BJ (cell line): Measurements from ENCODE around the gene IGIP. TPM values are rescaled to one million over a fixed set of nuclear protein-coding genes. Genes with fewer than 3 reads are reported as not detected.

Source experiments
- CTCF ChIA-PET: fragments of 350-600 bp; formaldehyde crosslinking; extraction: SDS; loops from one replicate; lab custom pipeline; 2021; ENCODE audit warnings: antibody characterized with exemption, inconsistent platforms; lab: Yijun Ruan, JAX
- POLR2A ChIA-PET: fragments of 300-600 bp; sonication (Branson Sonifier 250); formaldehyde crosslinking; extraction: SDS; loops from one replicate; lab custom pipeline; 2021; ENCODE audit warnings: antibody characterized with exemption; lab: Charles Lee
- DNase-seq: peaks from one replicate; pipeline ENCODE4 v3.0.0-alpha.2; 2011; ENCODE audit warnings: low read depth
- H3K27me3 ChIP-seq: 2 replicates; pipeline ENCODE4 v1.6.0; 2011; ENCODE audit warnings: low read length; ENCODE audit not compliant: control insufficient read depth, insufficient read depth
- H3K36me3 ChIP-seq: 2 replicates; pipeline ENCODE4 v1.5.1; 2011; ENCODE audit warnings: low read length; ENCODE audit not compliant: control insufficient read depth, insufficient read depth
- H3K4me3 ChIP-seq: 2 replicates; pipeline ENCODE4 v1.5.1; 2011; ENCODE audit warnings: low read depth, mild to moderate bottlenecking, control low read depth, low read length
- CTCF ChIP-seq: IDR thresholded peaks from 2 replicates; pipeline ENCODE4 v1.5.1; 2011; ENCODE audit warnings: low read depth, mild to moderate bottlenecking, control low read depth, inconsistent platforms, low read length, moderate library complexity; ENCODE audit not compliant: insufficient read depth
- polyA minus RNA-seq: library from RNA; depleted of rRNA, polyadenylated mRNA; stranded (reverse); fragments of >200 nt; gene quantifications from 2 replicates; pipeline ENCODE4 v1.2.3, GENCODE V29; 2011; rRNA and poly(A)+ RNA removed
- polyA plus RNA-seq: library from polyadenylated mRNA; depleted of rRNA; stranded (reverse); fragments of >200 nt; gene quantifications from 2 replicates; pipeline ENCODE4 v1.2.3, GENCODE V29; 2011; rRNA removed

The IGIP gene
- polyA plus RNA-seq: 1.5 and 3.8 TPM in 2 replicates
- 7.1 and 9.0 TPM in 2 replicates for polyA minus RNA-seq

DNA sequence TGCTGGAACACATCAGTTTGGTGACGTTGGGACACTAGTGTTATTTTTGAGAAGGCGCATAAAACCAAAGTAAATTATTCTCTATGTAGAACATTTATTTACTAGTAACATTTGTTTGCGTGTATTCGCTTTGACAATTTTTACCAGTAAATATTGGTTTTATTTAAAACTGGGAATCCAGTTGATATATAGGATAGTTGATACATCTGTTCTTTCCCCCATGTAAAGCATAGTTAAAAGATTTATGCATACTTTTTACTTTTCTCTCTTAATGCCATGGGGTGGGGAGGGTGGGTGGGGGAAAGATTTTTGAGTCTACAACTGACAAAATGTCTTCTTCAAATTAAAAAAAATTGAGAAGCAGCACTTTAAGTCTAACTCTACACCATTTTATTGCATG lies at the start of gene IGIP:
IGIP (plus strand) TSS at position 301 of the 400 bp plus-strand sequence. CDS start 2,540 bp downstream, outside the sequence.
- ChIA-PET CTCF (no interaction called here), POLR2A (no interaction called here)
- no peak within 1 kb of the TSS for H3K4me3 ChIP-seq
- TF ChIP-seq CTCF: no peak
- H3K27me3 ChIP-seq: no peaks in the 10 kb centered on the region
- no peaks in the 10 kb centered on the region for H3K36me3 ChIP-seq
- DNase-seq: no peak

DNA sequence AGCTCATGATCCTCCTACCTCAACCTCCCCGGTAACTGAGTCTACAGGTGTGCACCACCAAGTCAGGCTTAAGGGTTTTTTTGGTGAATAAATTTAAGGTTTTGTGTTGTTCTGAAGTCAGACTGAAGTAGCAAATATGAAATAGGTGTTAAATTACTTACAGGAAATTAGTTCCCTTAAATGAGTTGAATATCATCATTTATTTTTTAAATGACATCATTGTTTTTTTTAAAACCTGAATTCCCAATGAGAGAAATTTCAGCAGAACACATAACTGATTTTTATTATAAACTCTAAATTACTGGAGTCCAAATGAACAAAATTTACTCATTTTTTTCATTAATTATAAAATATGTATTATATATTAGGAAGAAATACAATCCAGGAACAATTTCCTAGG lies 49.6 kb upstream of the IGIP start:
- no peaks in the 10 kb centered on the region for H3K27me3 ChIP-seq
- POLR2A ChIA-PET: interaction anchor here (0.7 kb wide), 1 partner anchor 18 kb away, joined by 3 read pairs; no protein-coding TSS in a partner anchor
- no peak for DNase-seq
- H3K36me3 ChIP-seq: no peaks in the 10 kb centered on the region
- CTCF ChIA-PET: interaction anchor here (1.0 to 7.1 kb wide), 4 partner anchors 31 to 78 kb away, joined by 3 to 106 read pairs (median 44); no protein-coding TSS in a partner anchor
- no peak overlapping the region for H3K4me3 ChIP-seq
- no peak for TF ChIP-seq CTCF

- no peak for TF ChIP-seq CTCF
- ChIA-PET POLR2A (interaction anchor here (0.5 to 0.7 kb wide), 2 partner anchors 18 to 125 kb away, joined by 3 to 21 read pairs; no protein-coding TSS in a partner anchor), CTCF (interaction anchor here (1.3 to 7.1 kb wide), 3 partner anchors 31 to 77 kb away, joined by 3 to 106 read pairs (median 86); no protein-coding TSS in a partner anchor)
- Histone ChIP-seq H3K4me3 (no peak overlapping the region), H3K36me3 (no peaks in the 10 kb centered on the region), H3K27me3 (peaks cover 1% of the 10 kb centered on the region; the same call in 1 of the 2 replicates)
- DNase-seq: no peak
These were observed 48.9 kb upstream of the IGIP start for GRCh38 chr5:140076788-140077187.

- no peaks in the 10 kb centered on the region for H3K36me3 ChIP-seq
- CTCF ChIA-PET: no interaction called here
- H3K27me3 ChIP-seq: peaks cover 9% of the 10 kb centered on the region
- POLR2A ChIA-PET: no interaction called here
- no peak for TF ChIP-seq CTCF
- H3K4me3 ChIP-seq: no peak overlapping the region
- no peak for DNase-seq
These were observed 42.6 kb upstream of the IGIP start for GRCh38 chr5:140083120-140083519.

DNA sequence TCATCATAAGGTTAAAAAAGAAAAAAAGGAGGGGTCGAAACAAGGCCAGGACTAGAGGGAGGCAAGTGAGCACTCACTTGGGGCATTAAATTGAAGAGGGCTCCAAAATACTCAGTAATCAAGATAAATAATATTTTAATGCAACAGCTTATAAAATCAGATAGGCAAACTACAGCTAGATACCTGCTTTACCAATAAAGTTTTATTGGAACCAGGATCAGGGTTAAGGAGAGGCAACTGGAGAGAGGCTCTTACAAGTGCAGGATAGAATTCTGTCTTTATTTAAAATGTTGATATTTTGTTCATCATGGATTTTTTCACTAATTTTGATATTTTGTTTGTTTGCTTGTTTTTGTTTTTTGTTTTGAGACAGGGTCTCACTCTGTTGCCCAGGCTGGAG lies 42.1 kb upstream of the IGIP start:
- CTCF ChIA-PET: no interaction called here
- peaks cover 9% of the 10 kb centered on the region for H3K27me3 ChIP-seq
- POLR2A ChIA-PET: no interaction called here

More for the DNA sequence above, 42.1 kb upstream of the IGIP start:
- no peak for DNase-seq
- no peak overlapping the region for H3K4me3 ChIP-seq
- no peaks in the 10 kb centered on the region for H3K36me3 ChIP-seq
- no peak for TF ChIP-seq CTCF
